NB4 (cell line): ENCODE data around the gene ASS1.

Experiments used
- MYC ChIP-seq: IDR thresholded peaks from 2 replicates; pipeline ENCODE4 v1.6.1; 2011; ENCODE audit warnings: low read depth, low read length
- POLR2A ChIP-seq: IDR thresholded peaks from 2 replicates; pipeline ENCODE4 v1.6.1; 2011; ENCODE audit warnings: mild to moderate bottlenecking; ENCODE audit not compliant: insufficient read length; ENCODE audit errors: extremely low read depth
- TF ChIP-seq, protein P1 (sequence below): IDR thresholded peaks from one replicate; pipeline ENCODE4 v1.5.1; 2012; ENCODE audit warnings: low read depth, low read length

DNA sequence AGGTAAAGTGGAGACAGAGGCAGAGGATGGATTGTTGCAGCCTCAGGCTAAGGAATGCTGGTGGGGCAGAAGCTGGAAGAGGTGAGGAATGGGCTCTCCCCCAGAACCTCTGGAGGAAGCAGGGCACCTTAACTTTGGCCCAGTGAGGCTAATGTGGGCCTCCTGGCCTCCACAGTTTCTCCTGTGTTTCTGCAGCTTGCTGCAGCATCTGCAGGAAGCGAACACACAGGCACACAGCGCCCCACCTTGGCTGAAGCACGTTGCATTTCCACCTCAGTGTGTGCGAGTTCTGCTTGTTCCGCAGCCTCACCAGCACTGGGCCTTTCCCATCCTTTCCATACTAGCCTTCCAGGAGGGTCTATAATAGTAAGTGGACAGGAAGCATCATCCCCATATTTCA, 27.2 kb upstream of the ASS1 start:
- TF ChIP-seq, protein P1, sequence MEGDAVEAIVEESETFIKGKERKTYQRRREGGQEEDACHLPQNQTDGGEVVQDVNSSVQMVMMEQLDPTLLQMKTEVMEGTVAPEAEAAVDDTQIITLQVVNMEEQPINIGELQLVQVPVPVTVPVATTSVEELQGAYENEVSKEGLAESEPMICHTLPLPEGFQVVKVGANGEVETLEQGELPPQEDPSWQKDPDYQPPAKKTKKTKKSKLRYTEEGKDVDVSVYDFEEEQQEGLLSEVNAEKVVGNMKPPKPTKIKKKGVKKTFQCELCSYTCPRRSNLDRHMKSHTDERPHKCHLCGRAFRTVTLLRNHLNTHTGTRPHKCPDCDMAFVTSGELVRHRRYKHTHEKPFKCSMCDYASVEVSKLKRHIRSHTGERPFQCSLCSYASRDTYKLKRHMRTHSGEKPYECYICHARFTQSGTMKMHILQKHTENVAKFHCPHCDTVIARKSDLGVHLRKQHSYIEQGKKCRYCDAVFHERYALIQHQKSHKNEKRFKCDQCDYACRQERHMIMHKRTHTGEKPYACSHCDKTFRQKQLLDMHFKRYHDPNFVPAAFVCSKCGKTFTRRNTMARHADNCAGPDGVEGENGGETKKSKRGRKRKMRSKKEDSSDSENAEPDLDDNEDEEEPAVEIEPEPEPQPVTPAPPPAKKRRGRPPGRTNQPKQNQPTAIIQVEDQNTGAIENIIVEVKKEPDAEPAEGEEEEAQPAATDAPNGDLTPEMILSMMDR, result peak; percentile 3
- TF ChIP-seq MYC (no peak), POLR2A (no peak)
